Measurements from ENCODE around the gene CEP112.
A peak's percentile ranks its signal among the peaks of the same experiment; 100 is the strongest.

Gene CEP112

GRCh38 chr17:66191593-66192377, at the start of gene CEP112:
TSS of gene CEP112 (minus strand) at chr17:66192133.
- DNase-seq, result peak; percentile 54

GRCh38 chr17:66240630-66241029, 48.7 kb upstream of the CEP112 start:
- DNase-seq, result no peak

- DNase-seq, result no peak
These were observed 48.1 kb upstream of the CEP112 start for GRCh38 chr17:66240013-66240412.

GRCh38 chr17:66235377-66235994, 43.6 kb upstream of the CEP112 start:
- DNase-seq, result no peak

GRCh38 chr17:66234611-66235010, 42.7 kb upstream of the CEP112 start:
- no peak for DNase-seq

GRCh38 chr17:66233023-66233753, 41.3 kb upstream of the CEP112 start:
- no peak for DNase-seq

GRCh38 chr17:66230922-66231591, 39.1 kb upstream of the CEP112 start:
- no peak for DNase-seq

GRCh38 chr17:66229783-66230538, 38.0 kb upstream of the CEP112 start:
- no peak for DNase-seq

GRCh38 chr17:66228887-66229782, 37.2 kb upstream of the CEP112 start, which contains the start of gene APOH:
TSS of gene APOH (minus strand) at chr17:66229415. CDS start at chr17:66229379, 36 bp downstream.
- DNase-seq, result no peak

GRCh38 chr17:66227212-66228045, 35.5 kb upstream of the CEP112 start:
- DNase-seq, result no peak

GRCh38 chr17:66222798-66223350, 30.9 kb upstream of the CEP112 start:
- DNase-seq, result no peak

GRCh38 chr17:66221755-66222530, 30.0 kb upstream of the CEP112 start:
- no peak for DNase-seq

GRCh38 chr17:66221343-66221742, 29.4 kb upstream of the CEP112 start:
- no peak for DNase-seq

- DNase-seq, result no peak
These were observed 28.3 kb upstream of the CEP112 start for GRCh38 chr17:66220079-66220835.

- no peak for DNase-seq
These were observed 23.6 kb upstream of the CEP112 start for GRCh38 chr17:66215529-66215911.

GRCh38 chr17:66214884-66215528, 23.1 kb upstream of the CEP112 start:
- peak; percentile 58 for DNase-seq

- DNase-seq, result no peak
These were observed 19.3 kb upstream of the CEP112 start for GRCh38 chr17:66211047-66211810.

All from NCI-H1436 treated with DMSO at 0.1 percent for 48 hours (cell line).